ENCODE measurements around the gene LRIG1. TPM values are rescaled to one million over a fixed set of nuclear protein-coding genes. Genes with fewer than 3 reads are reported as not detected.

The LRIG1 gene
- total RNA-seq, 2 experiments from 2014 or later: 14.7 to 17.1 TPM

GRCh38 chr3:66435989-66436388 lies 64.8 kb downstream of the LRIG1 start:
- CTCF ChIA-PET: interaction anchor here (1.5 kb wide), 1 partner anchor 28 kb away, joined by 3 read pairs; no protein-coding TSS in a partner anchor
- no peak for ATAC-seq

GRCh38 chr3:66434726-66435125 lies 66.1 kb downstream of the LRIG1 start:
- Mint-ChIP-seq H3K27ac (no peak overlapping the region), H3K9me3 (ENCODE audit: insufficient read depth) (no peaks in the 10 kb centered on the region), H3K4me1 (ENCODE audit: low read depth) (peaks cover 16% of the 10 kb centered on the region), H3K36me3 (ENCODE audit: low read depth) (peaks cover 2% of the 10 kb centered on the region), H3K4me3 (no peak overlapping the region), H3K27me3 (ENCODE audit: low read depth) (no peaks in the 10 kb centered on the region)
- CTCF ChIA-PET: no interaction called here
- DNase-seq (no peak), ATAC-seq (no peak)
- POLR2A ChIA-PET: interaction anchor here (0.6 kb wide), 1 partner anchor 71 kb away, joined by 3 read pairs; no protein-coding TSS in a partner anchor

More at GRCh38 chr3:66435989-66436388, 64.8 kb downstream of the LRIG1 start:
- Mint-ChIP-seq H3K4me3 (no peak overlapping the region), H3K9me3 (ENCODE audit: insufficient read depth) (no peaks in the 10 kb centered on the region), H3K4me1 (ENCODE audit: low read depth) (peaks cover 27% of the 10 kb centered on the region), H3K27me3 (ENCODE audit: low read depth) (no peaks in the 10 kb centered on the region), H3K36me3 (ENCODE audit: low read depth) (peaks cover 2% of the 10 kb centered on the region), H3K27ac (no peak overlapping the region)
- POLR2A ChIA-PET: interaction anchor here (0.7 kb wide), 1 partner anchor 19 kb away, joined by 4 read pairs; no protein-coding TSS in a partner anchor
- DNase-seq: no peak

GRCh38 chr3:66433522-66433782 lies 67.4 kb downstream of the LRIG1 start:
- DNase-seq (no peak), ATAC-seq (peak; percentile 42)
- ChIA-PET POLR2A (no interaction called here), CTCF (no interaction called here)
- Mint-ChIP-seq H3K9me3 (ENCODE audit: insufficient read depth) (no peaks in the 10 kb centered on the region), H3K27ac (peak overlapping the region; percentile 0), H3K36me3 (ENCODE audit: low read depth) (peaks cover 2% of the 10 kb centered on the region), H3K4me1 (ENCODE audit: low read depth) (peaks cover 12% of the 10 kb centered on the region), H3K27me3 (ENCODE audit: low read depth) (no peaks in the 10 kb centered on the region), H3K4me3 (no peak overlapping the region)

- Mint-ChIP-seq H3K4me3 (no peak overlapping the region), H3K27ac (no peak overlapping the region), H3K4me1 (ENCODE audit: low read depth) (peaks cover 12% of the 10 kb centered on the region), H3K9me3 (ENCODE audit: insufficient read depth) (no peaks in the 10 kb centered on the region), H3K27me3 (ENCODE audit: low read depth) (no peaks in the 10 kb centered on the region), H3K36me3 (ENCODE audit: low read depth) (peaks cover 2% of the 10 kb centered on the region)
- ChIA-PET CTCF (no interaction called here), POLR2A (no interaction called here)
- ATAC-seq (peak; percentile 44), DNase-seq (no peak)
Measured at GRCh38 chr3:66432767-66433521, 67.9 kb downstream of the LRIG1 start.

GRCh38 chr3:66432041-66432766 lies 68.6 kb downstream of the LRIG1 start:
- Mint-ChIP-seq H3K9me3 (ENCODE audit: insufficient read depth) (no peaks in the 10 kb centered on the region), H3K27me3 (ENCODE audit: low read depth) (no peaks in the 10 kb centered on the region), H3K4me1 (ENCODE audit: low read depth) (peaks cover 12% of the 10 kb centered on the region), H3K27ac (no peak overlapping the region), H3K4me3 (no peak overlapping the region), H3K36me3 (ENCODE audit: low read depth) (peaks cover 2% of the 10 kb centered on the region)
- POLR2A ChIA-PET: no interaction called here
- CTCF ChIA-PET: no interaction called here
- no peak for DNase-seq
- ATAC-seq: no peak

GRCh38 chr3:66431494-66431893 lies 69.3 kb downstream of the LRIG1 start:
- peaks cover 2% of the 10 kb centered on the region for H3K36me3 Mint-ChIP-seq (ENCODE audit: low read depth)
- H3K9me3 Mint-ChIP-seq (ENCODE audit: insufficient read depth): no peaks in the 10 kb centered on the region
- H3K27me3 Mint-ChIP-seq (ENCODE audit: low read depth): no peaks in the 10 kb centered on the region
- no peak for DNase-seq
- ChIA-PET CTCF (no interaction called here), POLR2A (no interaction called here)
- peaks cover 12% of the 10 kb centered on the region for H3K4me1 Mint-ChIP-seq (ENCODE audit: low read depth)
- H3K4me3 Mint-ChIP-seq: no peak overlapping the region
- H3K27ac Mint-ChIP-seq: no peak overlapping the region
- no peak for ATAC-seq

GRCh38 chr3:66430876-66431275 lies 69.9 kb downstream of the LRIG1 start:
- ATAC-seq (no peak), DNase-seq (no peak)
- ChIA-PET CTCF (no interaction called here), POLR2A (no interaction called here)
- Mint-ChIP-seq H3K4me3 (no peak overlapping the region), H3K4me1 (ENCODE audit: low read depth) (peaks cover 12% of the 10 kb centered on the region), H3K9me3 (ENCODE audit: insufficient read depth) (no peaks in the 10 kb centered on the region), H3K27ac (no peak overlapping the region), H3K27me3 (ENCODE audit: low read depth) (no peaks in the 10 kb centered on the region), H3K36me3 (ENCODE audit: low read depth) (peaks cover 4% of the 10 kb centered on the region)

- DNase-seq (no peak), ATAC-seq (no peak)
- Mint-ChIP-seq H3K4me3 (no peak overlapping the region), H3K4me1 (ENCODE audit: low read depth) (peaks cover 9% of the 10 kb centered on the region), H3K27me3 (ENCODE audit: low read depth) (no peaks in the 10 kb centered on the region), H3K36me3 (ENCODE audit: low read depth) (peaks cover 6% of the 10 kb centered on the region), H3K9me3 (ENCODE audit: insufficient read depth) (no peaks in the 10 kb centered on the region), H3K27ac (no peak overlapping the region)
- ChIA-PET CTCF (no interaction called here), POLR2A (no interaction called here)
Measured at GRCh38 chr3:66428733-66429132, 72.1 kb downstream of the LRIG1 start.

GRCh38 chr3:66427951-66428474 lies 72.8 kb downstream of the LRIG1 start:
- Mint-ChIP-seq H3K27ac (no peak overlapping the region), H3K4me1 (ENCODE audit: low read depth) (peaks cover 1% of the 10 kb centered on the region), H3K36me3 (ENCODE audit: low read depth) (peaks cover 9% of the 10 kb centered on the region), H3K4me3 (no peak overlapping the region), H3K9me3 (ENCODE audit: insufficient read depth) (peaks cover under 1% of the 10 kb centered on the region), H3K27me3 (ENCODE audit: low read depth) (no peaks in the 10 kb centered on the region)
- ChIA-PET CTCF (no interaction called here), POLR2A (no interaction called here)
- DNase-seq: no peak
- no peak for ATAC-seq

- ChIA-PET CTCF (interaction anchor here (1.7 kb wide), 1 partner anchor 395 kb away, joined by 4 read pairs; no protein-coding TSS in a partner anchor), POLR2A (no interaction called here)
- no peak for ATAC-seq
- Mint-ChIP-seq H3K36me3 (ENCODE audit: low read depth) (peaks cover 13% of the 10 kb centered on the region), H3K27ac (no peak overlapping the region), H3K4me3 (no peak overlapping the region), H3K4me1 (ENCODE audit: low read depth) (no peaks in the 10 kb centered on the region), H3K9me3 (ENCODE audit: insufficient read depth) (peaks cover 7% of the 10 kb centered on the region), H3K27me3 (ENCODE audit: low read depth) (no peaks in the 10 kb centered on the region)
- no peak for DNase-seq
Measured at GRCh38 chr3:66427352-66427751, 73.5 kb downstream of the LRIG1 start.

GRCh38 chr3:66426135-66426534 lies 74.7 kb downstream of the LRIG1 start:
- peaks cover 9% of the 10 kb centered on the region for H3K9me3 Mint-ChIP-seq (ENCODE audit: insufficient read depth)
- CTCF ChIA-PET: interaction anchor here (1.7 kb wide), 1 partner anchor 396 kb away, joined by 4 read pairs; no protein-coding TSS in a partner anchor

GRCh38 chr3:66425576-66426114 lies 75.2 kb downstream of the LRIG1 start:
- Mint-ChIP-seq H3K9me3 (ENCODE audit: insufficient read depth) (peaks cover 10% of the 10 kb centered on the region), H3K4me3 (no peak overlapping the region), H3K27me3 (ENCODE audit: low read depth) (no peaks in the 10 kb centered on the region), H3K36me3 (ENCODE audit: low read depth) (peaks cover 22% of the 10 kb centered on the region), H3K4me1 (ENCODE audit: low read depth) (no peaks in the 10 kb centered on the region), H3K27ac (no peak overlapping the region)
- ChIA-PET CTCF (interaction anchor here (0.7 to 1.7 kb wide), 2 partner anchors 125 to 397 kb away, joined by 3 to 4 read pairs; no protein-coding TSS in a partner anchor), POLR2A (no interaction called here)
- no peak for DNase-seq
- no peak for ATAC-seq

More at GRCh38 chr3:66426135-66426534, 74.7 kb downstream of the LRIG1 start:
- Mint-ChIP-seq H3K36me3 (ENCODE audit: low read depth) (peaks cover 20% of the 10 kb centered on the region), H3K4me1 (ENCODE audit: low read depth) (no peaks in the 10 kb centered on the region), H3K27ac (no peak overlapping the region), H3K27me3 (ENCODE audit: low read depth) (no peaks in the 10 kb centered on the region), H3K4me3 (no peak overlapping the region)
- no peak for ATAC-seq
- POLR2A ChIA-PET: no interaction called here
- no peak for DNase-seq
